HepG2 (cell line): ENCODE measurements around the gene CEP43. TPM values are rescaled to one million over a fixed set of nuclear protein-coding genes. Genes with fewer than 3 reads are reported as not detected.
A peak's percentile ranks its signal among the peaks of the same experiment; 100 is the strongest.

Source experiments
- GABPA ChIP-seq, 2 experiments: IDR thresholded peaks; 2 replicates each; pipeline ENCODE4 v1.6.1; 2011 to 2016; ENCODE audit warnings: low read depth in 2 of 2, low read length in 1 of 2, missing biosample characterization in 1 of 2, missing genetic modification characterization in 1 of 2
- MAX ChIP-seq: IDR thresholded peaks from 2 replicates; pipeline ENCODE4 v1.6.1; 2012; ENCODE audit warnings: inconsistent platforms
- NR2F6 ChIP-seq, 2 experiments: IDR thresholded peaks; 2 replicates each; pipeline ENCODE4 v1.6.1; 2016; ENCODE audit warnings: antibody characterized with exemption in 1 of 2, mild to moderate bottlenecking in 1 of 2
- NRL ChIP-seq: sonication (generic); formaldehyde crosslinking; IDR thresholded peaks from 2 replicates; pipeline ENCODE4 v1.5.0; 2020; ENCODE audit warnings: missing genetic modification reagents, mild to moderate bottlenecking, moderate library complexity, borderline replicate concordance
- SP2 ChIP-seq: sonication (generic); formaldehyde crosslinking; IDR thresholded peaks from 2 replicates; pipeline ENCODE4 v1.5.1; 2020; ENCODE audit warnings: mild to moderate bottlenecking, missing genetic modification reagents
- STAG1 ChIP-seq: sonication (generic); formaldehyde crosslinking; IDR thresholded peaks from 2 replicates; pipeline ENCODE4 v1.4.0; 2020; ENCODE audit warnings: missing genetic modification reagents
- ZFP91 ChIP-seq: sonication (generic); formaldehyde crosslinking; IDR thresholded peaks from 2 replicates; pipeline ENCODE4 v1.9.0; 2022; ENCODE audit warnings: missing genetic modification reagents, mild to moderate bottlenecking, borderline replicate concordance
- ZMYM4 ChIP-seq: sonication (generic); formaldehyde crosslinking; IDR thresholded peaks from 2 replicates; pipeline ENCODE4 v1.8.1; 2023; ENCODE audit warnings: mild to moderate bottlenecking, missing genetic modification reagents
- ZNF569 ChIP-seq: sonication (generic); formaldehyde crosslinking; IDR thresholded peaks from 2 replicates; pipeline ENCODE4 v1.5.0; 2020; ENCODE audit warnings: mild to moderate bottlenecking, missing genetic modification reagents, moderate library complexity, borderline replicate concordance
- polyA plus RNA-seq, 8 experiments: library from polyadenylated mRNA; depleted of rRNA in 3 of 8; stranded (reverse) in 7 of 8; unstranded in 1 of 8; fragments of >200 nt; fragmentation: Illumina TruSeq in 4 of 8; extraction: Trizol in 4 of 8; gene quantifications; 2 replicates each; pipeline versions ENCODE4 v1.2.1 to v1.2.3, GENCODE V29; 2011 to 2016; ENCODE audit warnings: low read depth in 4 of 8, missing spikeins in 1 of 8, mixed read lengths in 1 of 8; ENCODE audit not compliant: insufficient read depth in 1 of 8
- total RNA-seq, 5 experiments: library from RNA; depleted of rRNA; stranded (reverse); fragments of >200 nt; fragmentation: Illumina TruSeq; extraction: Trizol; gene quantifications; 2 replicates each; pipeline ENCODE4 v1.2.3, GENCODE V29; 2016; ENCODE audit warnings: low read depth in 1 of 5
- TF ChIP-seq, protein P1 (sequence below): sonication (generic); formaldehyde crosslinking; IDR thresholded peaks from 2 replicates; pipeline ENCODE4 v1.5.1; 2020; ENCODE audit warnings: mild to moderate bottlenecking, missing genetic modification reagents, moderate library complexity

CEP43 gene
- total and polyA plus RNA-seq, 2 of the 13 experiments (the other 11 are each of a cell fraction or from before 2014, with no cell fraction given) = 29.3 to 73.9 TPM

DNA sequence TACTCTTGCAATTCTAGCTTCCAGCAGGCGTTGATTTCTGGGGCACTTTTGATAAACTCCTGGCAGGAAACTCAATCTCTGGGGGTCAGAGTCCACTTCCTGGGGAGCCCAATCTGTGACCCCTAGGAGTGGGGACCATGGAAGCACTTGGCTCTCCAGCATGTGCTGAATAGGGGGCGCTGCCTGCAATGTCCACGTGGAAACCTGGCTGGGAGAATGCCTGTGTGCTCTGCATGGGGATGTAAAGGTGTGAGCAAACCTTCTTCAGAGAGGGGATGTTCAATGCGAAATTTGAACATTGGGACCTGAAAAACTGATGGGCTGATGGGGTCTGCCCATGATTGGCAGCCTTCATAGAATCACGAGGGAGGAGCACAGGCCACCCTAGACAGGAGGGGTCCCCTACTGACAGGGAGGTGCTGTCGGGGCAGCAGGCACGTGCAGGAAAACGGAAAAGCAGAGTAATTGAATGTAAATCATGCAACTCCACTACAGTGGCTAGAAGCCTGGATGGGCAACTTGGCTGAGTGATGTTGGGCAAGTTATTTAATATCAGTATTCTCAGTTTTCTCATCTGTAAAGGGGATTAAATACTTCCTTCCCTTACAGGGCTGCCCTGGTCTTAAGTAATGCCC is 47.8 kb downstream of the CEP43 start (continued):
- TF ChIP-seq ZFP91 (peak; percentile 23; the same call in 1 of the 2 replicates), NRL (no peak), STAG1 (peak; percentile 27; the same call in 1 of the 2 replicates), ZMYM4 (0 out of 2 replicates have a peak, but pooled peaks have one; percentile 19), ZNF569 (CRISPR knock-in tag) (no peak), GABPA (IDR thresholded peaks at IDR 0.05; ENCODE audit: low read depth, low read length) (0 out of 2 replicates have a peak, but pooled peaks have one; percentile 10), GABPA (CRISPR knock-in tag; IDR thresholded peaks at IDR 0.05; ENCODE audit: low read depth) (peak; percentile 18; the same call in 1 of the 2 replicates), MAX (0 out of 2 replicates have a peak, but pooled peaks have one; percentile 25), NR2F6 (IDR thresholded peaks at IDR 0.05) (no peak), NR2F6 (CRISPR knock-in tag; IDR thresholded peaks at IDR 0.05) (0 out of 2 replicates have a peak, but pooled peaks have one; percentile 17), SP2 (CRISPR knock-in tag) (no peak)
- TF ChIP-seq, protein P1, sequence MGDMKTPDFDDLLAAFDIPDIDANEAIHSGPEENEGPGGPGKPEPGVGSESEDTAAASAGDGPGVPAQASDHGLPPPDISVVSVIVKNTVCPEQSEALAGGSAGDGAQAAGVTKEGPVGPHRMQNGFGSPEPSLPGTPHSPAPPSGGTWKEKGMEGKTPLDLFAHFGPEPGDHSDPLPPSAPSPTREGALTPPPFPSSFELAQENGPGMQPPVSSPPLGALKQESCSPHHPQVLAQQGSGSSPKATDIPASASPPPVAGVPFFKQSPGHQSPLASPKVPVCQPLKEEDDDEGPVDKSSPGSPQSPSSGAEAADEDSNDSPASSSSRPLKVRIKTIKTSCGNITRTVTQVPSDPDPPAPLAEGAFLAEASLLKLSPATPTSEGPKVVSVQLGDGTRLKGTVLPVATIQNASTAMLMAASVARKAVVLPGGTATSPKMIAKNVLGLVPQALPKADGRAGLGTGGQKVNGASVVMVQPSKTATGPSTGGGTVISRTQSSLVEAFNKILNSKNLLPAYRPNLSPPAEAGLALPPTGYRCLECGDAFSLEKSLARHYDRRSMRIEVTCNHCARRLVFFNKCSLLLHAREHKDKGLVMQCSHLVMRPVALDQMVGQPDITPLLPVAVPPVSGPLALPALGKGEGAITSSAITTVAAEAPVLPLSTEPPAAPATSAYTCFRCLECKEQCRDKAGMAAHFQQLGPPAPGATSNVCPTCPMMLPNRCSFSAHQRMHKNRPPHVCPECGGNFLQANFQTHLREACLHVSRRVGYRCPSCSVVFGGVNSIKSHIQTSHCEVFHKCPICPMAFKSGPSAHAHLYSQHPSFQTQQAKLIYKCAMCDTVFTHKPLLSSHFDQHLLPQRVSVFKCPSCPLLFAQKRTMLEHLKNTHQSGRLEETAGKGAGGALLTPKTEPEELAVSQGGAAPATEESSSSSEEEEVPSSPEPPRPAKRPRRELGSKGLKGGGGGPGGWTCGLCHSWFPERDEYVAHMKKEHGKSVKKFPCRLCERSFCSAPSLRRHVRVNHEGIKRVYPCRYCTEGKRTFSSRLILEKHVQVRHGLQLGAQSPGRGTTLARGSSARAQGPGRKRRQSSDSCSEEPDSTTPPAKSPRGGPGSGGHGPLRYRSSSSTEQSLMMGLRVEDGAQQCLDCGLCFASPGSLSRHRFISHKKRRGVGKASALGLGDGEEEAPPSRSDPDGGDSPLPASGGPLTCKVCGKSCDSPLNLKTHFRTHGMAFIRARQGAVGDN (CRISPR knock-in tag) = peak; percentile 27; the same call in 1 of the 2 replicates
